Measurements from ENCODE around the gene NUDT3. TPM values are rescaled to one million over a fixed set of nuclear protein-coding genes. Genes with fewer than 3 reads are reported as not detected.

The NUDT3 gene
- total and polyA plus RNA-seq, 4 donors, result 9.0 to 38.5 (median 22.8) TPM

GRCh38 chr6:34341481-34341971, 50.9 kb downstream of the NUDT3 start:
- Histone ChIP-seq H3K9me3 (ENCODE audit: control insufficient read depth in 4 of 4, insufficient read depth in 3 of 4, low read length in 3 of 4) (no peaks in the 10 kb centered on the region), H3K4me3 (no peak overlapping the region), H3K9ac (ENCODE audit: insufficient read depth in 1 of 2, low read length in 2 of 2) (no peak overlapping the region), H3K27me3 (ENCODE audit: control insufficient read depth in 3 of 3, insufficient read depth in 3 of 3, low read length in 2 of 3) (no peaks in the 10 kb centered on the region), H3K4me1 (ENCODE audit: control insufficient read depth in 5 of 5, insufficient read depth in 5 of 5, low read length in 5 of 5) (peaks cover 3 to 50% (median 6%) of the 10 kb centered on the region in 5 donors), H3K27ac (ENCODE audit: low read depth in 1 of 2, low read length in 1 of 2) (peak overlapping the region in 1 of 2 donors; percentile 53), H3K36me3 (ENCODE audit: control insufficient read depth in 4 of 4, insufficient read depth in 4 of 4, low read length in 4 of 4) (peaks cover 0 to 4% (median 2%) of the 10 kb centered on the region in 4 donors)
- ATAC-seq (ENCODE audit: insufficient read depth, low FRiP score) (peak; percentile 68), DNase-seq (no peak)
- TF ChIP-seq CTCF (IDR thresholded peaks at IDR 0.05; ENCODE audit: control extremely low read depth, extremely low read depth), result no peak
- 56 to 79% methylated on average over 8 of the region's 8 CpGs for WGBS, 2 donors

- no peak overlapping the region for H3K4me3 ChIP-seq
- peaks cover 3 to 48% (median 6%) of the 10 kb centered on the region in 5 donors for H3K4me1 ChIP-seq (ENCODE audit: control insufficient read depth in 5 of 5, insufficient read depth in 5 of 5, low read length in 5 of 5)
- no peaks in the 10 kb centered on the region for H3K27me3 ChIP-seq (ENCODE audit: control insufficient read depth in 3 of 3, insufficient read depth in 3 of 3, low read length in 2 of 3)
- DNase-seq (no peak), ATAC-seq (ENCODE audit: insufficient read depth, low FRiP score) (no peak)
- WGBS, 2 donors, result 68 to 94% methylated on average over 3 of the region's 3 CpGs
- H3K36me3 ChIP-seq (ENCODE audit: control insufficient read depth in 4 of 4, insufficient read depth in 4 of 4, low read length in 4 of 4), result peaks cover 0 to 4% (median 3%) of the 10 kb centered on the region in 4 donors
- no peak for TF ChIP-seq CTCF (IDR thresholded peaks at IDR 0.05; ENCODE audit: control extremely low read depth, extremely low read depth)
- peak overlapping the region in 1 of 2 donors; percentile 26 for H3K27ac ChIP-seq (ENCODE audit: low read depth in 1 of 2, low read length in 1 of 2)
- no peak overlapping the region for H3K9ac ChIP-seq (ENCODE audit: insufficient read depth in 1 of 2, low read length in 2 of 2)
- no peaks in the 10 kb centered on the region for H3K9me3 ChIP-seq (ENCODE audit: control insufficient read depth in 4 of 4, insufficient read depth in 3 of 4, low read length in 3 of 4)
Observed at GRCh38 chr6:34340906-34341480, 51.5 kb downstream of the NUDT3 start.

DNA sequence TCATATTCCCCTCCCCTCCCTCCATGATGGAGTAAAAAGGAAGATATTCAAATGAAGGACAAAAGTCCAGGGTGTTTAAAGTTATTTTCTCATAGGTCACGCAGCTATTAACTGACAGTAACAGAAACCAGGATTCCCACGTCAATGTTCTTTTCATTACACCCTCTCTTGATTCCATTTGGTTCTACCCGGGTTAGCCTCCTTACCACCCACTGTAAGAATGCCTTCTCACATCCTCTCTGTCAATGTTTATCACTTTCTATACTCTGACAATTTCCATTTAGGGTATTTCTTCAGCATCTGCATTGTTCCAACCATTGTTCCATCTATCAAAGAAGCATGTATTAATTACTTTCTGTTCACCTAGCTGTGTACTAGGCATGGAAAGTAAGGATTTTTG, 52.1 kb downstream of the NUDT3 start:
- no peak for TF ChIP-seq CTCF (IDR thresholded peaks at IDR 0.05; ENCODE audit: control extremely low read depth, extremely low read depth)
- ATAC-seq (ENCODE audit: insufficient read depth, low FRiP score), result no peak
- peak overlapping the region in 1 of 2 donors; percentile 26 for H3K27ac ChIP-seq (ENCODE audit: low read depth in 1 of 2, low read length in 1 of 2)
- H3K36me3 ChIP-seq (ENCODE audit: control insufficient read depth in 4 of 4, insufficient read depth in 4 of 4, low read length in 4 of 4), result peaks cover 0 to 4% (median 3%) of the 10 kb centered on the region in 4 donors
- WGBS, 2 donors, result 87 to 88% methylated on average over 3 of the region's 3 CpGs
- H3K9me3 ChIP-seq (ENCODE audit: control insufficient read depth in 4 of 4, insufficient read depth in 3 of 4, low read length in 3 of 4), result no peaks in the 10 kb centered on the region
- H3K27me3 ChIP-seq (ENCODE audit: control insufficient read depth in 3 of 3, insufficient read depth in 3 of 3, low read length in 2 of 3), result no peaks in the 10 kb centered on the region
- H3K9ac ChIP-seq (ENCODE audit: insufficient read depth in 1 of 2, low read length in 2 of 2), result no peak overlapping the region
- H3K4me1 ChIP-seq (ENCODE audit: control insufficient read depth in 5 of 5, insufficient read depth in 5 of 5, low read length in 5 of 5), result peaks cover 3 to 48% (median 6%) of the 10 kb centered on the region in 5 donors
- no peak overlapping the region for H3K4me3 ChIP-seq
- no peak for DNase-seq
